GM21723 (cell line): ENCODE data around the gene OR4K5.
"Not testable (repeated sequence)": the region's sequence is repeated elsewhere in the genome, so short reads cannot be mapped to it uniquely, and the experiment has no call there.

Experiments
- ATAC-seq: cut with Tn5 transposase; IDR thresholded peaks from one replicate; pipeline ENCODE4 v1.9.1; 2021; ENCODE audit warnings: mild to moderate bottlenecking, moderate library complexity; ENCODE audit not compliant: unreplicated experiment

OR4K5 gene, protein sequence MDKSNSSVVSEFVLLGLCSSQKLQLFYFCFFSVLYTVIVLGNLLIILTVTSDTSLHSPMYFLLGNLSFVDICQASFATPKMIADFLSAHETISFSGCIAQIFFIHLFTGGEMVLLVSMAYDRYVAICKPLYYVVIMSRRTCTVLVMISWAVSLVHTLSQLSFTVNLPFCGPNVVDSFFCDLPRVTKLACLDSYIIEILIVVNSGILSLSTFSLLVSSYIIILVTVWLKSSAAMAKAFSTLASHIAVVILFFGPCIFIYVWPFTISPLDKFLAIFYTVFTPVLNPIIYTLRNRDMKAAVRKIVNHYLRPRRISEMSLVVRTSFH

DNA sequence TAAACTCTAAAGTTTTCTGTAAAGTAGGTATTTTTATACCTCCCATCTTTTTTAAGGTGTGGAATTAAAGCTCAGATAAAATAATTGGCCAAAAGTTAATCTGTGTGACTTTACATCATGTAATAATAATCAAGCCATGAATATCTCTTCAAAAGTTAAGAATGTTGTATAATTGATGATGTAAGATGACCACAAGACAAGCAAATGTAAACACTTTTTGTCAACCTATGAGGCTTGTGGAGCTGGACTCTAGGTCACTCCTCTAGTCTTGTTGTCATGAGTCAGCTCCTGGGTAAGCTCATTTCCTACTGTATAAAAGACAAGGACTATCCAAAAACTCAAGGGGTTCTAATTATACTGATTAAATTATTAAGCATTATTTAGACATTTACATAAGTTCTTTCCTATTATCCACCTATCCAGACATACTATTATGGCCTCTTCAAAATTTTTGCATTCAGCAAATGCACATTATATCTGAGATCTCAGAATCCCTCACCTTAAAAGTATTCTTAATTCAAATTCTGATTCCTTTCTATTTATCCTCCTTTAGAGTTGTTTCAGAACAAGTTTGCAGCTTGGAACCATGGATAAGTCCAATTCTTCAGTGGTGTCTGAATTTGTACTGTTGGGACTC lies at the start of gene OR4K5:
TSS of gene OR4K5 (plus strand) at position 587 of the 637 bp plus-strand sequence. CDS start at position 587, 0 bp downstream.
- no peak for ATAC-seq

DNA sequence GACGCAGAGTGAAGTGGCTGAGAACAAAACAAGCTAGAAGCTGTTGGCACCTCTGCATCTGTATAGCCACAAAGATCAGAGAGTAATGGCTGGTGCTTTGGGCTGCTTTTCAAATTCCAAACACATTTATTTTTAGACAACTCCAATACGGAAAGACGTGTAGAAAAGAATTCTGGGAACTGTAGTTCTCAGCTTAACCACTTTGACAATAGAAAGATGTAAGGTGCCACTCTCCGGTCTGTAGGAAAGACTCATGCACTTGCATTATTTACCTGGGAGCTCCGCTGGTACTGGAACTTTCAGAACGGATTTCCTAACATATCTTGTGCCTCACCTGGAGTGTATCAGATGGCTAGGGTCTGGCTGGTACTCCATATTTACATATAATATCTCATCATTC lies 47.2 kb upstream of the OR4K5 start:
- no peak for ATAC-seq

DNA sequence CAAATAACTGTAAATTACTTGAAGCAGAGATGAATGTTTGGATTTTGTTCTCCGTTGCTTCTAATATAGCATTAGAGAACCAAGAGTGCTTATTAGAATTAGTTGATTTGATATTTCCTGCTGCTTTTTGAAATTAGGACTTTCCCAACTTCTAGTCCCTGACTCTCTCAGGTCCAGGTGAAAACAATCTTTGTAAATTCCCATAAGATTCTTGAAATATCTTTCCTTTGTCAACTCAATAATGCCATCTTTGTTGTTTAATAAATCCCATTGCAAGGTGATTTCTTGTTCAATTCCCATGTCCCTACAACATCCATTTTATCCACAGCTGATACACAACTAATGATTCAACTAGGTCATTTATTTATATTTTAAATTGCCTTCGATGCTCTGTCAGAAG lies 45.6 kb upstream of the OR4K5 start, which contains the start of gene OR4K2:
TSS of gene OR4K2 (plus strand) at position 301 of the 400 bp plus-strand sequence. CDS start 1,126 bp downstream, outside the sequence.
- no peak for ATAC-seq

DNA sequence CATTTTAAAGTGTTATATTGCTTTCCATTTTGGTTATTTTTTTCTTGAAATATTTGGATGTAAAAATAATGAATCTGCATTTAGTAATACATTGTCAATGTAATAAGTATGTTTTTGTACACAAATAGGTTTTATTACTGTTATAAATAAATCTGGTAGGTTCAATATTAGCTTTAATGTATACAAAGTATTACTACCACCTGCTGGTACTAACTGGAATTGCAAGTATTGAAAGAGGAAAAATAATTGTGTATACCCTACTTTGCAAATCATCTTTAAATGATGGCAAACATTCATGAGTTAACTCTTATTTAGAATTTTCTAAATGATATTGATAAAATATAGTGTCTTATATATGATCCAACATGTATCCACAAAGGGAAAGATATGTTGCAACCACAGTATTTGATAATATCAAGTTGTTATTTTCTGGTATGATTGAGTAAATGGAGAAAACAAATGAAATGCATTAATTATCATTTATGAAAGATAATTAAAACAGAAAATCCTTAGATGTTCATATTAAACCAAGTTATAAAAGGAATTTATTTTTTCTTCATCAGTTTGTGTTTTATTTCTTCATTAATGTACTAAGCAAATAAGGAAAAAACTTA lies 42.3 kb upstream of the OR4K5 start:
- no peak for ATAC-seq

DNA sequence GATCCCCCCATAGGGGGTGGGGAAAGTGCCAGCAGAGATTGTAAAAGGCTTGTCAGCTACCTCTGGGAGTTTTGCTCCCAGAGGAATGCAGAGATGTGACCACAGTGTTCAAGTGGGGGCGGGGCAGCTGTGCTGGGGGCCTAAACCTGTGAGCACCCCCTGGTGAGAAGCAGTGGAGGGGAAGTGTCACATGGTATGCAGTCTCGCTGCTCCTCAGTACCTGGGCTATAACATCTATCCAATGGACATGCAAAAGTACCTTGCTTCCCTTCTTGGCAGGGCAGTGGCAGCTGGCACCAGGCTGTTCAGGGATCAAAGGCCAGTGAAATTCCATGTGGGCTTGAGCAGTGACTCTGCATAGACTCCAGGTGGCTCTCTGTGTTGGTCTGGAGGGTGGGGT lies 25.1 kb upstream of the OR4K5 start:
- ATAC-seq, result no peak

DNA sequence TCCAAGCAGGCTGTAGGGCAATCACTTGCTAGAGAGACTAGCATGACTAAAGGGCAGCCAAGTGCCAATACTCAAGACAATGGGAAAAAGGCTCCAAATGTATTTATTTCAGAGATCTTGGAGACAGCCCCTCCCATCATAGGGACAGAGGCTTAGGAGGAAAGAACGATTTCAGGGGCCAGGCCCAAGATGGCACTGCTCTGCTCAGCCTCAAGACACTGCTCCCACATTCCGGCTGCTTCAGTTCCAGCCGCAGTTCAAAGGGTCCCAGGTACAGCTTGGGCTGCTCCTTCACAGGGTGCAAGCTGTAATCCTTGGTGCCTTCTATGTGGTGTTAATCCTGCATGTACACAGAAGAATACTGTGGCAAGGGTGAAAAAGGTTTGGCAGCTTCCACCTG lies 19.4 kb upstream of the OR4K5 start:
- ATAC-seq, result no peak

DNA sequence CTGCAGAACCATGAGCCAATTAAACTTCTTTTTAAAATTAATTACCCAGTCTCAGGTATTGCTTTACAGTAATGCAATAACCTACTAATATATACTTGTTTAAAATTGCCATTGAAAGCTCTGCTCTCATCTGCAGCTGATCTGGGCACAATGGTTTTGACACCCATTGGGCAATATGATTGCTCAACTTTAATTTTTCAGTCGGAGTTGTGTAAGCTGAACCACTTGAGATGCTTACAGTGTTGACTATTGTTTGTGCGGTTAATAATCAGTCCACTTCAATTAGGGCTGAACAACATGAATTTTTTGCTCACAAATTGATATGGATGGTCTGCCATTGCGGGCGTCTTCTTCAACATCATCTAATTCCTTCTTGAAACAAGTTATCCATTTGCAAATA lies 18.0 kb upstream of the OR4K5 start:
- no peak for ATAC-seq

DNA sequence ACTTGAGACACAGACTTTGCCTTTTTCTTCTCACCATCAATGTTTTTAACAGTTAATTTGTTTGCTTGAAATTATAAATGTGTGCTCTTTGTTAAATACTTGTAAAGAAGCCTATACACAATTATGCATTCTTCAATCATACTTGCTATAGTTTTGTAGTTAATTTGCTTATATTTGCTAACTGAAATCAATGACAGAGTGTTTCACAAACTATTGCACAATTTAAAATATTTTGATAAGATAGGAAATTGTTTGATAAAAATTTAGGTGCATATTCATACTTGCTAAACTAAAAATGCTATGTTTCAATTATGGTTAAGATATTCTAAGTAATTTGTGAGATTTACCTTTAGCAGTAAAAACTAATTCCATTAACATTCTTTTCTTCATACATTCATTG lies 13.7 kb upstream of the OR4K5 start:
- no peak for ATAC-seq

DNA sequence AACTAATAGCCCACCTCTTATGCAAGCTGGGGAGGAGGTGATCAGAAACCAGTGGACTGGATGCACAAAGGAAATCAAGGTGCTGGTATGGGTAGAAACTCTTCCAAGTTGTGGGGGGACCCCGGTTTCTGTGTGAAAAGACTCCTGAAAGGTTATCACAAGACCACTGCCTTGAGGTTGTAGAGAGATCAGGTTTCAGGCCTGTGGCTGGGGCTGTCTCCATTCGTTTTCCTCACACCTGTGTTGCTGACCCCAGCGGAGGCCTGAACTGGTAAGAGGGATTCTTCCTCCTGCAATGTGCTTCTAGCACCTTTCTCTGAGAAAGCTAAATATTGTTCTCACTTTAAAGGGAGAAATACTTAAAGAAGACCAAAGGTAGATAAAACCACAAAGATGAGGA lies 9.3 kb upstream of the OR4K5 start:
- no peak for ATAC-seq

DNA sequence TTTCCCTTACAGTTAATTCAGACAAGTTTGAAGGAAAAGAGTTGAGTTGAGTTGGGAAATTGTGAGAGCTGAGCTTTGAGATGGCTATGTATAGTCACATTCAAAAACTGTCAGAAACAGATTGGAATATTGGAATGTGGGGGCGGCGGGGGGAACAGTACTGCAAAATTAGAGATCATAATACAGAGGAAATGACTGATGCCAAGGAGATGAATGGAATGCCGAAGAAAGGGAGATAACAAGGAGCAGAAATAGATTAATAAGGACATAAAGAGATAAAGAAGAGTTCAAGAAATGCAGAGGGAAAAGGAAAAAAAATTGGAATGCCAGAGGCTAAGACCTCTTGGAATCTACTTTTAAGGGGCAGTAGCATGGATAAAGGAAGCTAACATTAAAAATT lies 3.2 kb upstream of the OR4K5 start:
- no peak for ATAC-seq

DNA sequence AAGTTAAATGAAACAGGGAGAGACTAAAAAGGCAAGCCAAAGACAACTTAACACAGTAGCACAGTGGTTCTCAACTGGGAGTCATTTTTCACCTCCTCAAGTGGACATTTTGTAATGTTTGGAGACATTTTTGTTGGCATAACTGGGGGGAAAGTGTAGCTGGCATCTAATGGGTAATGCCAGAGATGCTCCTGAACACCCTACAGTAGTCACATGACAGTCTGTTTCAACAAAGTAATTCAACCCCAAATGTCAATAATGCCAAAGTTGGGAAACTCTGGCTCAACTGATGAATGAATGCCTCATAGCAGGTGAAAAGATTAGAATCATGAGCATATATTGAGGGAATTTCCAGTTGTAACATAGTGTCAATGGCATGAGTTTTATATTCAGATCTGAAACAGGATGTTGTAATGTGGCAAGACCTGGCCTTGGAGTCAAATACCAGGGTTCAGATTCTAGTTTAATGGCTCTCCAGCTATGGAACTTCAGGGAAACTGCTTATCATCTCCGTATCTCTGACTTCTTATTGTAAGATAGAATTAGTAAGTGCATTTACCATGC lies 2.4 kb upstream of the OR4K5 start:
- no peak for ATAC-seq

DNA sequence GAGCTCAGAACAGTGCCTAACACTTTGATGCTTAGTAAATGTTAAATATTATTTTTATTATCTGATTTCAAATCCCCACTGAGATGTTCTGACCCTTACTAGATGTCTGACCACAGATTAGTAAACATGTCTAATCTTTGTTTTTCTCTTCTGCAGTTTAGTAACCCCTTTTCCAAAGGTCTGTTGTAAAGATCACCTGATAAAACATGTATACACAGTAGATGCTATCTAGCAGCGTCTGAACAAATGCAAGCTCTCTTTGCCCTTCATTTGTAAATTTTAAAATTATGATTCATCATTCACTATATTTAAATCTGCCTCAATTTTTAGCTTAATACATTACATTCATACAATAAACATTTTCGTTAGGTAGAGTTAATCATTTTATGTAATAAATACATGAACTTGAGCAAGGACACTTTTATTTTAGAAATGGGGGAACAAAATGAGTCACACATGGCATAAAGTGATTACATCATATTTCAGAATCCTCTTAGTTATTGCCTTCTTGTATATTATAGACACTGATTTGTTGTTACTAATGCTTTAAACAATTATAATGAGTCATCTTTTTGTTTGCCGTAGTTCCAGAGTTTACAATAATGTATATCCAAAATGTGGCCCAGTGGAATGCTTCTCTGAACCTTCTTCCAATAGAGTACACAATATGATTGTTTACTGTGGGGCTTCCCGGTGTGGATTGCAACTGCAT lies 1.7 kb upstream of the OR4K5 start:
- ATAC-seq, result no peak

DNA sequence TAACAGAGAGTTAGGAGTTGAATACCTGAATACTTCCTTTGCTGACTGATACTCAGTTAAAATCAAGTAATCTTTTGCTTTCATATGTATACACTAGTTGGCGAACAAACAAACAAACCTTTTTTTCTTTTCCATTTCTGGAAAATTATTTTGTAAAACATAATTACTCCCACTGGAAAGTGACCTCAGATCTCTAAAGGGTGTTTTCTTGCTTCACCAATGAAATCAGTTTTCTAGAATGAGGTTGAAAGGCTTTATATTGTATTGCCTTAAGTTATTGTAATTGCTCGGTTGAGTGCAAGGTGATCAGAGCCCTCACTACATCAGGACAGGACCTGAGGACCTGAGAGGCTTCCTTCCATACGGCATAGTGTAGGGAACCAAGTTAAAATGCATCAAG lies 10.2 kb downstream of the OR4K5 start, which contains the start of gene OR4K1:
TSS of gene OR4K1 (plus strand) at position 301 of the 400 bp plus-strand sequence. CDS start 4,750 bp downstream, outside the sequence.
- no peak for ATAC-seq

DNA sequence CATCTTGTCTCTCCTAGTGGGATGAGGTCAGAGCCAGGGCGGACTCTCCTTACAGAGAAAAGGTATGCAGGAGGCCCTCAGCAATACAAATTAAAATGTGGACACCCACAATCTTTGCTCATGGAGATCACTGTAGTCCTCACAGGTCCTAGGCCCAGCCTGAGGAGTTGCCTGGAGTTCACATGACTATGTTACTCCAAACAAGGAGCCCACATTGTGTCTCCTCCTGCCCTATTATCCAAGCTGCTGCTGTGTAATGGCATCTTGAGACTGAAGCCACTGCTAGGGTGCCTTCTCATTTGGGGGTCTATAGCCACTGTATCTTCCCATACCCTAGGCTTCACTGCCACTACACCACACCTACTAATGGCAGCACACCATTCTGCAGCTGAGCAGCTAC lies 21.3 kb downstream of the OR4K5 start:
- no peak for ATAC-seq

DNA sequence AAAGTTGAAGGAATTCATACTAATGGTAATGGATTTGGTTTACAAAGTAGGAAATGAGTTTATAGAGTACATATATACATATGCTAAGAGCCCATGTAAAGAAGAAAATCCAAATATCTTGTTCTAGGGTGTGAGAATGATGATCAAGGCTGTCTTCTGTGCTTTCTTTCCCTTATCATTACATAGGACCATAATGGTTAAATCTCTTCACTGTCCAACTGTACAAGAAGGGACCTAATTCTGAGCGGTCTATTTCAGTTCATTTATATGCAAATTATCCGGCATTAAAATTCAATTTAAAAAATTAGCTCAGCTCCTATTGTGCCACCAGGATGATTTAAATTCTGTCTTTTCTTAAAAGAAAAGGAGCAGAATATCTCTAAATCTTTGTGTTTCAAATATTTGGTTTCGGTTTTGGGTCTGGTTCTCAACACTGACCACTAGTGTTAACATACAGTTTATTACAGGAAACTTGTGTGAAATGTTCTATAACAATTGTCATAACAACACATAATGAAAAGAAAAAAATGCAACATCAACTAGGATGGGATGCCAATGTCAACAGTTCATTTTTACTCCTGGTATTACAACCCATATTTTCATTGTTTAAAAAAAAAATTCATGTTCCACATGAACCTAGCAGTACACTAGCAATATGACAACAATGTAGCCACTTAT lies 27.1 kb downstream of the OR4K5 start:
- no peak for ATAC-seq

DNA sequence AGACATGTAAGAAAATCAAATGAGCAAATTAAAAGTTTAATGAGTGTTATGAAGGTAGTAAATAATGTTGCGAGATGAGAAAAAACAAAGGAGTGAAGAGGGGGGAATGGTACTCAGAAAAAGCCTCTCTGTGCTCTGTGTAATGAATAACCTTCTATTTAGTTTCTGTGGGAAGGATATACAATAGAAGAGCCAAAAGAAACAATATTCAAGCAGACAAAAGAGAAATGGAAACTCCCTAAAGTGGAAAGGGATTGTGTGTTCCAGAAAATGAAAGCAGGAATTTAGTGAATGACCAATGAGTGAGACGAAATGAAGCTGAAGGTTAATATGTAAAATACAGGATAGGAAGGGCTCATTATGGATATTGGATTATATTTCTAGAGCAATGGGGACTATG lies 28.8 kb downstream of the OR4K5 start:
- no peak for ATAC-seq

DNA sequence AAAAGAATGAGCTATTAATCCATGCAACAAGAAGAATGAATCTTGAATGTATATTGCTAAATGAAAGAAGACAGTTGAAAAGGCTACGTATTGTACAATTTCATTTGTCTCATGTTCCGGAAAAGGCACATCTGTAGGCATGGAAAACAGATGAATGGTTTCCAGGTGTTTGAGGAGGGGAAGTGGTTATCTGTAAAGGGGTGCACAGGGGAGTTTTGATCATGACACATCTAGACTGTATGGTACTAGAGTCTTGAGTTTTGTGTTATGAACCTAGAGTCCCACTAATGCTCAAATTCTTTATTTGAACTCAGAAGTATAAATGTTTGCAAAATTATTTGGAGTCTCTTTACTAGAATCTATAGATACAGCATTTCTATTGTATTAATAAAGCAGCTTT lies 49.3 kb downstream of the OR4K5 start:
- ATAC-seq, result not testable (repeated sequence)
